Tibial nerve (tissue), 3 donors: ENCODE results near the gene NRCAM.

ENCODE experiments used
- CTCF ChIP-seq, 5 experiments: fragments of 200-600 bp in 3 of 5; fragments of 450-650 bp in 2 of 5; sonication (generic) in 3 of 5; IDR thresholded peaks; one replicate each; pipeline ENCODE4 v1.5.1; 2016 to 2019; ENCODE audit warnings: antibody characterized with exemption in 5 of 5, mild to moderate bottlenecking in 3 of 5, moderate library complexity in 2 of 5
- POLR2A ChIP-seq, 2 donors: fragments of 450-650 bp; IDR thresholded peaks; one replicate each; pipeline ENCODE4 v1.6.1; 2017; ENCODE audit warnings: antibody characterized with exemption in 2 of 2, mild to moderate bottlenecking in 2 of 2, moderate library complexity in 2 of 2

- TF ChIP-seq CTCF (IDR thresholded peaks at IDR 0.05): no peak
- no peak for TF ChIP-seq POLR2A (IDR thresholded peaks at IDR 0.05)
Observed at GRCh38 chr7:108488768-108489538, 32.7 kb upstream of the NRCAM start.
